H9 (cell line): ENCODE measurements around the gene LRFN3. TPM values are rescaled to one million over a fixed set of nuclear protein-coding genes. Genes with fewer than 3 reads are reported as not detected.

Experiments
- DNase-seq: peaks from one replicate; pipeline ENCODE4 v3.0.0-alpha.2; 2017
- H2AFZ ChIP-seq: one replicate; pipeline ENCODE4 v1.6.1; 2013; ENCODE audit warnings: mild to moderate bottlenecking, low read length, control low read depth, moderate library complexity
- H2AK5ac ChIP-seq: 2 replicates; pipeline ENCODE4 v1.6.1; 2013; ENCODE audit warnings: low read length, control low read depth, mixed read lengths; ENCODE audit not compliant: insufficient read length
- H2BK120ac ChIP-seq: one replicate; pipeline ENCODE4 v1.6.1; 2013; ENCODE audit warnings: low read depth, mild to moderate bottlenecking, low read length, control low read depth, inconsistent platforms; ENCODE audit not compliant: poor library complexity, severe bottlenecking
- H2BK12ac ChIP-seq: 2 replicates; pipeline ENCODE4 v1.6.1; 2013; ENCODE audit warnings: low read length, control low read depth, mixed read lengths, low read depth; ENCODE audit not compliant: insufficient read length
- H2BK15ac ChIP-seq: 2 replicates; pipeline ENCODE4 v1.6.1; 2013; ENCODE audit warnings: low read depth, low read length, control low read depth
- H2BK20ac ChIP-seq: one replicate; pipeline ENCODE4 v1.6.1; 2013; ENCODE audit warnings: low read depth, mild to moderate bottlenecking, low read length, control low read depth, inconsistent platforms; ENCODE audit not compliant: poor library complexity, severe bottlenecking
- H2BK5ac ChIP-seq: 2 replicates; pipeline ENCODE4 v1.6.1; 2013; ENCODE audit warnings: low read length, control low read depth, mixed read lengths; ENCODE audit not compliant: insufficient read length
- H3K14ac ChIP-seq: 2 replicates; pipeline ENCODE4 v1.6.1; 2013; ENCODE audit warnings: low read length, control low read depth; ENCODE audit not compliant: insufficient read depth
- H3K18ac ChIP-seq: 2 replicates; pipeline ENCODE4 v1.6.1; 2013; ENCODE audit warnings: low read depth, mild to moderate bottlenecking, mixed read lengths, low read length, control low read depth; ENCODE audit not compliant: insufficient read length
- H3K23ac ChIP-seq: 2 replicates; pipeline ENCODE4 v1.6.1; 2013; ENCODE audit warnings: low read length, control low read depth, mixed read lengths, low read depth; ENCODE audit not compliant: insufficient read length
- H3K23me2 ChIP-seq: 2 replicates; pipeline ENCODE4 v1.6.1; 2013; ENCODE audit warnings: low read depth, mild to moderate bottlenecking, mixed read lengths, low read length, control low read depth; ENCODE audit not compliant: insufficient read length, poor library complexity, severe bottlenecking
- H3K27ac ChIP-seq: 2 replicates; pipeline ENCODE4 v1.5.1; 2013; ENCODE audit warnings: low read length, control low read depth, mixed read lengths, low read depth; ENCODE audit not compliant: insufficient read length
- H3K27me3 ChIP-seq: 2 replicates; pipeline ENCODE4 v1.6.1; 2013; ENCODE audit warnings: low read length, control low read depth, inconsistent platforms; ENCODE audit not compliant: insufficient read depth
- H3K4ac ChIP-seq: 2 replicates; pipeline ENCODE4 v1.6.1; 2013; ENCODE audit warnings: low read depth, mild to moderate bottlenecking, control low read depth, inconsistent platforms, low read length, moderate library complexity
- H3K4me1 ChIP-seq: 2 replicates; pipeline ENCODE4 v1.6.1; 2013; ENCODE audit warnings: low read length, control low read depth, inconsistent platforms; ENCODE audit not compliant: insufficient read depth
- H3K4me2 ChIP-seq: 2 replicates; pipeline ENCODE4 v1.6.1; 2013; ENCODE audit warnings: low read length, control low read depth, mixed read lengths; ENCODE audit not compliant: insufficient read length, insufficient read depth
- H3K56ac ChIP-seq: 2 replicates; pipeline ENCODE4 v1.6.1; 2013; ENCODE audit warnings: low read depth, mild to moderate bottlenecking, mixed read lengths, low read length, control low read depth; ENCODE audit not compliant: insufficient read length
- H3K79me1 ChIP-seq: 2 replicates; pipeline ENCODE4 v1.6.1; 2013; ENCODE audit warnings: low read depth, mild to moderate bottlenecking, moderate library complexity, low read length, control low read depth, inconsistent platforms; ENCODE audit not compliant: insufficient read depth, poor library complexity, severe bottlenecking
- H3K79me2 ChIP-seq: 2 replicates; pipeline ENCODE4 v1.6.1; 2013; ENCODE audit warnings: low read length, control low read depth, inconsistent platforms; ENCODE audit not compliant: insufficient read depth
- H3K9ac ChIP-seq: 2 replicates; pipeline ENCODE4 v1.6.1; 2013; ENCODE audit warnings: low read length, control low read depth, mixed read lengths; ENCODE audit not compliant: insufficient read length; ENCODE audit errors: extremely low read depth
- H3K9me3 ChIP-seq: one replicate; pipeline ENCODE4 v1.6.1; 2013; ENCODE audit warnings: low read depth, low read length, inconsistent platforms; ENCODE audit not compliant: control insufficient read depth
- H3T11ph ChIP-seq: one replicate; pipeline ENCODE4 v1.6.1; 2013; ENCODE audit warnings: mild to moderate bottlenecking, low read length, control low read depth, inconsistent platforms
- H4K20me1 ChIP-seq: one replicate; pipeline ENCODE4 v1.6.1; 2013; ENCODE audit not compliant: control insufficient read depth, insufficient read length, insufficient read depth
- H4K5ac ChIP-seq: 2 replicates; pipeline ENCODE4 v1.6.1; 2013; ENCODE audit warnings: low read depth, mild to moderate bottlenecking, mixed read lengths, low read length, control low read depth; ENCODE audit not compliant: insufficient read length
- H4K8ac ChIP-seq: replicated peaks from 2 replicates; pipeline ENCODE4 v1.6.1; 2013; ENCODE audit warnings: low read length, control low read depth, mixed read lengths, low read depth; ENCODE audit not compliant: insufficient read length
- H4K91ac ChIP-seq: 2 replicates; pipeline ENCODE4 v1.6.1; 2013; ENCODE audit warnings: low read depth, mild to moderate bottlenecking, moderate library complexity, mixed read lengths, low read length, control low read depth; ENCODE audit not compliant: insufficient read length
- H3K27ac Mint-ChIP-seq, 3 experiments: 2 replicates in 2 of 3; 3 replicates in 1 of 3; pipeline ENCODE4 v1.8.0; 2020 to 2021; ENCODE audit warnings: mixed read lengths in 3 of 3, mild to moderate bottlenecking in 1 of 3, moderate library complexity in 1 of 3
- H3K27me3 Mint-ChIP-seq: 2 replicates; pipeline ENCODE4 v1.8.0; 2021; ENCODE audit warnings: low read depth, mild to moderate bottlenecking, moderate library complexity, mixed read lengths
- H3K36me3 Mint-ChIP-seq, 3 experiments: 2 replicates in 2 of 3; 3 replicates in 1 of 3; pipeline ENCODE4 v1.8.0; 2020 to 2021; ENCODE audit warnings: low read depth in 3 of 3, mixed read lengths in 3 of 3; ENCODE audit not compliant: insufficient read depth in 1 of 3
- H3K4me1 Mint-ChIP-seq, 2 experiments: 2 replicates each; pipeline ENCODE4 v1.8.0; 2020; ENCODE audit warnings: mixed read lengths in 2 of 2
- H3K4me3 Mint-ChIP-seq, 2 experiments: 2 replicates in 1 of 2; 3 replicates in 1 of 2; pipeline ENCODE4 v1.8.0; 2020 to 2021; ENCODE audit warnings: mild to moderate bottlenecking in 2 of 2, mixed read lengths in 2 of 2, moderate library complexity in 1 of 2
- H3K9me3 Mint-ChIP-seq, 2 experiments: 2 replicates in 1 of 2; 3 replicates in 1 of 2; pipeline ENCODE4 v1.8.0; 2020; ENCODE audit warnings: mild to moderate bottlenecking in 2 of 2, mixed read lengths in 2 of 2, moderate library complexity in 1 of 2
- CTCF ChIP-seq: fragments of 200-600 bp; sonication (generic); conservative IDR thresholded peaks from 3 replicates; pipeline ENCODE4 v1.8.0; 2021; ENCODE audit warnings: antibody characterized with exemption, mild to moderate bottlenecking
- WGBS: extraction: QIAGEN DNeasy Blood & Tissue Kit; methylation state at CpG from one replicate; pipeline ENCODE4 v1.1.7; 2013; ENCODE audit warnings: missing lambda C conversion rate, low lambda C conversion rate, mixed read lengths; ENCODE audit not compliant: insufficient read length; ENCODE audit errors: extremely low coverage; 5-methylcytosine and 5-hydroxymethylcytosine counted together
- total RNA-seq: library from RNA; stranded (reverse); gene quantifications from 2 replicates; pipeline ENCODE4 v1.2.1, GENCODE V29; 2021

LRFN3 gene
- total RNA-seq, 1 experiment from 2014 or later = 20.5 TPM

DNA sequence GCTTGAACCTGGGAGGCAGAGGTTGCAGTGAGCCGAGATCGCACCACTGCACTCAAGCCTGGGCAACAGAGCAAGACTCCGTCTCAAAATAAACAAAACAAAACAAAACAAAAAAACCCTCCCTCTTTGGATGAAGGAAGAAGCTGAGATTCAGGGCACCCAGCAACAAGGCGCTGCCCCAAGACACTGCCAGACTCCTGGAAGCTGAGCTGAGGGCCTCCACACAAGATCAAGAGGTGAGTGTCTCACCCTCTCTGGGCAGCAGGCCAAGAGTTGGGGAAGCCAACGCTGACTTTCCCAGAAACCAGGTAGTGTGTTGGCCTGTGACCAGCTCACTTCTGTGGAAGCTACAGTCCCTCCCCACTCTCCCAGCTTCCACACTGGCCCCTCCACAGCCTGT, 24.4 kb upstream of the LRFN3 start:
- no peak overlapping the region for H2BK12ac ChIP-seq
- H3K4me1 Mint-ChIP-seq = peaks cover 4 to 21% of the 10 kb centered on the region in 2 experiments
- H4K91ac ChIP-seq = no peak overlapping the region
- no peak for DNase-seq
- no peak overlapping the region for H3K4ac ChIP-seq
- H3K23ac ChIP-seq = no peak overlapping the region
- WGBS = no CpG with 5 or more reads among the region's 5 CpGs
- no peak overlapping the region for H4K8ac ChIP-seq
- H3K79me2 ChIP-seq = no peaks in the 10 kb centered on the region
- no peak overlapping the region for H4K5ac ChIP-seq
- H3K4me2 ChIP-seq = no peak overlapping the region
- no peak overlapping the region for H3T11ph ChIP-seq
- H3K36me3 Mint-ChIP-seq = no peaks in the 10 kb centered on the region
- H2AK5ac ChIP-seq = peak overlapping the region; percentile 94
- no peak overlapping the region for H3K27ac Mint-ChIP-seq
- no peak overlapping the region for H3K56ac ChIP-seq
- H2BK120ac ChIP-seq = no peak overlapping the region
- no peaks in the 10 kb centered on the region for H3K27me3 ChIP-seq
- H3K79me1 ChIP-seq = no peaks in the 10 kb centered on the region
- H3K9me3 Mint-ChIP-seq = no peaks in the 10 kb centered on the region
- TF ChIP-seq CTCF = no peak
- no peak overlapping the region for H3K9ac ChIP-seq
- no peak overlapping the region for H2BK20ac ChIP-seq
- peaks cover 2% of the 10 kb centered on the region; the same call in 1 of the 2 replicates for H3K4me1 ChIP-seq
- no peak overlapping the region for H3K27ac ChIP-seq
- H3K18ac ChIP-seq = no peak overlapping the region
- H2AFZ ChIP-seq = no peak overlapping the region
- H2BK15ac ChIP-seq = no peak overlapping the region
- H4K20me1 ChIP-seq = no peaks in the 10 kb centered on the region
- H3K14ac ChIP-seq = no peak overlapping the region
- H3K27me3 Mint-ChIP-seq = peaks cover 10% of the 10 kb centered on the region
- H3K4me3 Mint-ChIP-seq = no peak overlapping the region; a peak in 1 of 5 replicates
- H2BK5ac ChIP-seq = no peak overlapping the region
- no peaks in the 10 kb centered on the region for H3K23me2 ChIP-seq
- H3K9me3 ChIP-seq = no peaks in the 10 kb centered on the region
